HUDEP-2 (cell line): Measurements from ENCODE around the gene NDUFA5.
A peak's percentile ranks its signal among the peaks of the same experiment; 100 is the strongest.
"Not testable (repeated sequence)": the region's sequence is repeated elsewhere in the genome, so short reads cannot be mapped to it uniquely, and the experiment has no call there.

Experiments used
- DNase-seq, 76 experiments: peaks; one replicate each; lab custom pipeline; 2025; ENCODE audit not compliant: unreplicated experiment in 76 of 76; lab: John Stamatoyannopoulos, UW

The NDUFA5 gene

GRCh38 chr7:123526533-123526932 is 31.1 kb downstream of the NDUFA5 start:
- not testable (repeated sequence) for DNase-seq

- no peak for DNase-seq
These were observed 35.6 kb downstream of the NDUFA5 start for GRCh38 chr7:123522066-123522465.

GRCh38 chr7:123505221-123505620 is 52.4 kb downstream of the NDUFA5 start:
- no peak for DNase-seq

GRCh38 chr7:123502201-123502600 is 55.4 kb downstream of the NDUFA5 start:
- no peak for DNase-seq

GRCh38 chr7:123500878-123501489 is 56.6 kb downstream of the NDUFA5 start:
- no peak for DNase-seq

- peak in 1 of 76 experiments; percentile 3 for DNase-seq
These were observed 58.2 kb downstream of the NDUFA5 start for GRCh38 chr7:123499211-123499970.

DNA sequence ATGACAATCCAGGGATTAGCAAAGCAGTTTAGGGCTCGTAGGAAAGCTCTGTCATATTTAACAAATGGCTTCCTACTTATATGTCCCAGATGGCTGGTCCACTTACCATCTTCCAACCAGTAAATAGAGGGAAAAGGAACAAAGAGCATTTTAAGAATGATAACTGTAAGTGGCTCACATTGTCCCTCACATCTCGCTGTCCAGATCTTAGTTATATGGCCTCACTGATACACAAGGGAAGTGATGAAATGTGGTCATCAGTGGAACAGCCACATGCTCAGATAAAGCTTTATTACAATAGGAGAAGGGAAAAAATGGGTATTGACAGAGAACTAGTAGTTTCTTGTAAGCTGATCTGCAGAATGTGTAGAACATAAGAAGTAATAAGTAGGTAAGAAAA is 59.0 kb downstream of the NDUFA5 start:
- DNase-seq, result no peak

GRCh38 chr7:123498031-123498430 is 59.6 kb downstream of the NDUFA5 start:
- no peak for DNase-seq

DNA sequence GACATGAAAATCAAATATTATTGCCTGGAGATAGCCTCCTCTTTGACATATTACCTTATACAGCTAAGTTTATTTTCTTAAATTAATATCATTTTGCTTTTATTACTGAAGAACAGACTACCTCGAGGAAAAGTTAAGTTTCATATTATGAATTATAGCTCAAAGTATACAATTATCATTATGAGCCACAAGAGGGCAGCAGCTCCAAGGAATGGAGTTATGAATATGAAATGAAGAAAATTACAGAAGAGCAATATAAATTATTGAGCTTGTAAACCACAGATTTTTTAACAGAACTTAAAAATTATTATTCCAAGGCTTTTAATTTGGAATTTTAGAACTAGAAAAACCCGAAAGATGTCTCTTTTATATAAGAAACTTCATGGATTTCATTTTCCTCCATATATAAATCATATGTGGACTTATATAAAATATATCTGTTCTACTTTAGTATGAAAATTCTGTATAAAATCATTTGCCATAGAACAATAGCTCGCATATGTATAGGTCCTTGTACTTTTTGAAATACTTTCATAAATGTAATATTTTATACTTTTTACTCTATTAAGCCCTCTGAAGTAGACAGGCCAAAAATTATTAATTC is 63.3 kb downstream of the NDUFA5 start:
- peak in 19 of 76 experiments; percentile 2 to 53 (median 11) for DNase-seq

DNA sequence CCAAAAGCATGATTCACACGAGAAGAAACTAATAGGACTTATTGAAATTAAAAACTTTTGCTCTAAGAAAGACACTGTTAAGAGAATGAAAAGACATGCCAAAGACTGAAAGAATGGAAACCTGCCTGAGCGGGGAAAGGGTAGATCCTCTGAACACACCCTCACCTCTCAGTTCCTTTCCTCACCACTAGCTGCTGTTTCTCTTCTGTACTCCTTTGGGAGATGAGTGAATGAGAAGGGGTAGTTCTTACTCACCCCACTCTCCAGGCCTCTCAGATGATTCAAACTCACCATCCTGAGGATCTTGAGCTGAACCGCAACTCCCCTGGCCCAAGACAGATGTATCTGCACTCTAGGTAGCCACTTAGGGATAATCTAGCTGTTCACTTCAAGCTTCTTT is 65.1 kb downstream of the NDUFA5 start:
- no peak for DNase-seq
